Kidney (tissue), 14 donors: ENCODE measurements around the gene HDGFL1. TPM values are rescaled to one million over a fixed set of nuclear protein-coding genes. Genes with fewer than 3 reads are reported as not detected.

Experiments
- DNase-seq, 5 donors: peaks; one replicate each; pipeline ENCODE4 v3.0.0-alpha.2; 2013 to 2020
- FAIRE-seq: peaks from 2 replicates; lab custom pipeline; 2012; peaks lifted over from hg19 to GRCh38; lab: Jason Lieb, UNC
- H3K27ac ChIP-seq, 2 donors: one replicate each; pipeline ENCODE4 v1.7.0; 2013; ENCODE audit warnings: low read depth in 2 of 2, low read length in 2 of 2, inconsistent platforms in 1 of 2
- H3K27me3 ChIP-seq: one replicate; pipeline ENCODE4 v1.7.1; 2013; ENCODE audit warnings: low read length, inconsistent platforms; ENCODE audit not compliant: control insufficient read depth, insufficient read depth
- H3K36me3 ChIP-seq, 3 donors: one replicate each; pipeline versions ENCODE4 v1.7.0 to v1.7.1; 2013; ENCODE audit warnings: low read length in 3 of 3, control low read depth in 1 of 3, inconsistent platforms in 1 of 3; ENCODE audit not compliant: insufficient read depth in 3 of 3, control insufficient read depth in 2 of 3
- H3K4me1 ChIP-seq, 3 donors: one replicate each; pipeline versions ENCODE4 v1.7.0 to v1.7.1; 2013; ENCODE audit warnings: low read length in 3 of 3, inconsistent platforms in 1 of 3, low read depth in 1 of 3; ENCODE audit not compliant: control insufficient read depth in 2 of 3, insufficient read depth in 2 of 3
- H3K4me3 ChIP-seq, 3 donors: one replicate each; pipeline versions ENCODE4 v1.7.0 to v1.8.1; 2013; ENCODE audit warnings: low read length in 3 of 3, control low read depth in 1 of 3, inconsistent platforms in 1 of 3
- H3K9ac ChIP-seq, 3 donors: one replicate each; pipeline versions ENCODE4 v1.7.0 to v1.7.1; 2013; ENCODE audit warnings: low read length in 3 of 3, control low read depth in 1 of 3, inconsistent platforms in 1 of 3
- H3K9me3 ChIP-seq, 3 donors: one replicate each; pipeline versions ENCODE4 v1.7.0 to v1.7.1; 2013; ENCODE audit warnings: low read length in 3 of 3, control low read depth in 1 of 3, inconsistent platforms in 1 of 3; ENCODE audit not compliant: control insufficient read depth in 2 of 3, insufficient read depth in 1 of 3
- intact Hi-C: fragments of 100-400 bp; cut with DNase I; formaldehyde crosslinking; loops from one replicate; pipeline ENCODE4 v1.11.1; 2022
- polyA plus RNA-seq: library from polyadenylated mRNA; stranded (reverse); fragments of 350-450 nt; fragmentation: Illumina TruSeq; extraction: RNeasy Lipid Tissue Mini Kit (QIAGEN cat#74804); gene quantifications from one replicate; pipeline ENCODE4 v1.2.3, GENCODE V29; 2014; ENCODE audit warnings: low read depth, low replicate concordance; ENCODE audit not compliant: insufficient read depth
- total RNA-seq: library from RNA; stranded (reverse); fragmentation: NEBNext Ultra II Directional; extraction: Animal tissue kit (Norgen Biotek cat#: 25700); gene quantifications from one replicate; pipeline ENCODE4 v1.2.1, GENCODE V29; 2021
- TF ChIP-seq, protein P1 (sequence below): IDR thresholded peaks from 3 replicates; pipeline ENCODE4 v1.5.1; 2012; ENCODE audit warnings: mild to moderate bottlenecking, moderate library complexity, borderline replicate concordance; ENCODE audit not compliant: insufficient read depth; ENCODE audit errors: extremely low read depth
- donor health status: control.
- donor health status: control.
- donor health status: control.
- donor health status: control.
- donor health status: control.
- donor health status: DM: yes; HTN: yes; CAD: no.
- donor health status: Normal renal cell carcinoma (clear cell type).

Gene HDGFL1
- total and polyA plus RNA-seq, 2 donors from 2014 or later = not detected

- H3K4me1 ChIP-seq = no peaks in the 10 kb centered on the region
- no peak overlapping the region for H3K4me3 ChIP-seq
- no peaks in the 10 kb centered on the region for H3K27me3 ChIP-seq
- DNase-seq = no peak
- H3K9ac ChIP-seq = no peak overlapping the region
- TF ChIP-seq, protein P1, sequence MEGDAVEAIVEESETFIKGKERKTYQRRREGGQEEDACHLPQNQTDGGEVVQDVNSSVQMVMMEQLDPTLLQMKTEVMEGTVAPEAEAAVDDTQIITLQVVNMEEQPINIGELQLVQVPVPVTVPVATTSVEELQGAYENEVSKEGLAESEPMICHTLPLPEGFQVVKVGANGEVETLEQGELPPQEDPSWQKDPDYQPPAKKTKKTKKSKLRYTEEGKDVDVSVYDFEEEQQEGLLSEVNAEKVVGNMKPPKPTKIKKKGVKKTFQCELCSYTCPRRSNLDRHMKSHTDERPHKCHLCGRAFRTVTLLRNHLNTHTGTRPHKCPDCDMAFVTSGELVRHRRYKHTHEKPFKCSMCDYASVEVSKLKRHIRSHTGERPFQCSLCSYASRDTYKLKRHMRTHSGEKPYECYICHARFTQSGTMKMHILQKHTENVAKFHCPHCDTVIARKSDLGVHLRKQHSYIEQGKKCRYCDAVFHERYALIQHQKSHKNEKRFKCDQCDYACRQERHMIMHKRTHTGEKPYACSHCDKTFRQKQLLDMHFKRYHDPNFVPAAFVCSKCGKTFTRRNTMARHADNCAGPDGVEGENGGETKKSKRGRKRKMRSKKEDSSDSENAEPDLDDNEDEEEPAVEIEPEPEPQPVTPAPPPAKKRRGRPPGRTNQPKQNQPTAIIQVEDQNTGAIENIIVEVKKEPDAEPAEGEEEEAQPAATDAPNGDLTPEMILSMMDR = no peak
- no peak for FAIRE-seq
- no peaks in the 10 kb centered on the region for H3K9me3 ChIP-seq
- H3K36me3 ChIP-seq = no peaks in the 10 kb centered on the region
- H3K27ac ChIP-seq = no peak overlapping the region
- intact Hi-C loops = no loop called here
These were observed 10.1 kb downstream of the HDGFL1 start for GRCh38 chr6:22579439-22579838.

DNA sequence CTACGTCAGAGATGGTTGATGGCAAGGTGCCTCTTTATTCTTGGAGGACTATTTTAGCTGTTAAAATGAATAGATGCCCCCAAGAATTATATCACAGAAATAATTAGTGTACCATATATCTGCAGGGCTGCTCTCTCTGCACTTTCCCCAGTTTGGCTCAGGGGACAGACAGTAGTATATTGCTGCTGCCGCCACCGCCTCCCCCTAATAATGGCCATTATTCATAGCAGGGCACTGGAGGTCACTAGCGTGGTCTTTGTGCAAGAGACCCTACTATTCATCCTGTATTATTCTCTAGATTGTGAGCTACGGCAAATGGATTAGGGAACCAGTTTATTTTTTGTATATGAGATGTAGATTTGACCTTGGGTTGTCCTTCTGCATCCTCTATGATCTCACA, 11.0 kb downstream of the HDGFL1 start:
- H3K36me3 ChIP-seq = no peaks in the 10 kb centered on the region
- no peak for FAIRE-seq

DNA sequence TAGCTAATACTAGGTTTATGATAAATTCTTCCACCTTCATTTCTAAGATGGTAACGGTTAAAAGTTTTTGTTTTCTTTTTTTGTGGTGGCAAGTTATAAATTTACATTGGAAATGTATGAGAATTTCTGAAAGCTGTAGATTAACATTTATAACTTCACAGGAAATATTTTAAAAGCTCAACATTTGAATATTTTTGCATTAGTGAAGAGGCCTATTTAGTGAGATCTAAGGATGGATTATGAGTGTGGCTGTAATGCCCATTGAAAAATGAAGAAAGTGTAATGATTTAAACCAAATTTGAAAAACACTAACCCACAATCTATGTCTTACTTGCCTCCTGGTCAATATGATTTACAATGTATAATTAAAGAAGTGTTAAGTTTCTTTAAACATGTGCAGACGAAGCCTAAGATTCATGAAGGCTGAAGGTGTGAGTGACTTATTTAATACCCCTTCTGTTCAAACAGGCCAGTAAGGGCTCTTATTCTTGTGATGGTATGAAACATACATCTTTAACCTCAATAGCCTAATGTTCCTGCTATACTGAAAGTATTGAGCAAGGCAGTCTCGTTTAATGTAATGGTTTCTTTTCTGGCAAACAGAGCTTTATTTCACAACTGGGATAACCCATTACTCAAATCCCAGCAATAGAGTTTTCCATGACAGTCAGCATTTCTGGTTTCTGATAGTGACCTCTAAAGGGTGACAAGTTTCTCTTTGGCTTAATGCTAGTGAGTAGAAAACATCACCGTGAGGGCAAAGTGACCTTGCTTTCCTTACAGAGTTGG, 13.2 kb downstream of the HDGFL1 start:
- H3K4me3 ChIP-seq = no peak overlapping the region
- H3K4me1 ChIP-seq = no peaks in the 10 kb centered on the region
- no peak overlapping the region for H3K9ac ChIP-seq
- no peak overlapping the region for H3K27ac ChIP-seq
- H3K36me3 ChIP-seq = no peaks in the 10 kb centered on the region
- DNase-seq (no peak), FAIRE-seq (no peak)
- intact Hi-C loops = no loop called here
- TF ChIP-seq, protein P1 = no peak
- no peaks in the 10 kb centered on the region for H3K27me3 ChIP-seq
- no peaks in the 10 kb centered on the region for H3K9me3 ChIP-seq

More for the DNA sequence above, 11.0 kb downstream of the HDGFL1 start:
- Histone ChIP-seq H3K4me3 (no peak overlapping the region), H3K4me1 (no peaks in the 10 kb centered on the region), H3K9me3 (no peaks in the 10 kb centered on the region), H3K27ac (no peak overlapping the region), H3K9ac (no peak overlapping the region), H3K27me3 (no peaks in the 10 kb centered on the region)
- TF ChIP-seq, protein P1 = no peak
- intact Hi-C loops = no loop called here
- no peak for DNase-seq
